ENCODE measurements around the gene CAVIN2.
"Not testable (repeated sequence)": the region's sequence is repeated elsewhere in the genome, so short reads cannot be mapped to it uniquely, and the experiment has no call there.

The CAVIN2 gene

GRCh38 chr2:191800874-191801273 is 46.0 kb downstream of the CAVIN2 start:
- DNase-seq, result no peak

DNA sequence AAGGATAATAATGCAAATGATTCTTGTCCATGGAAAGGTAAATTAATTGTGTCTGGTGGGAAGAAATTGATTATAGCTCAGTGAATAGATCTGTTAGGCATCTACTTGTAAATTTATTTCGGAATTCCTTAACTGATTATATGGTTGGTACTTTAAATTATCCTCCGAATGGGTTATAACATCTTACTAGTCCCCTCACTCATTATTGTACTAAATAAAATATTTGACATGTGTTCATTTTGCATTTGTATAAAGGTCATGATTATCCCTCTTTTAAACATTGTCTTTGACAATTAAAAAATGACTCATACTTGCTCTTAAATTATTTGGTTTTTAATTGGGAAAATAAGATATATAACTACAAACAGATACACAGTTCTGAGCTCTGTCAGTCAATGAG is 47.4 kb downstream of the CAVIN2 start:
- no peak for DNase-seq

DNA sequence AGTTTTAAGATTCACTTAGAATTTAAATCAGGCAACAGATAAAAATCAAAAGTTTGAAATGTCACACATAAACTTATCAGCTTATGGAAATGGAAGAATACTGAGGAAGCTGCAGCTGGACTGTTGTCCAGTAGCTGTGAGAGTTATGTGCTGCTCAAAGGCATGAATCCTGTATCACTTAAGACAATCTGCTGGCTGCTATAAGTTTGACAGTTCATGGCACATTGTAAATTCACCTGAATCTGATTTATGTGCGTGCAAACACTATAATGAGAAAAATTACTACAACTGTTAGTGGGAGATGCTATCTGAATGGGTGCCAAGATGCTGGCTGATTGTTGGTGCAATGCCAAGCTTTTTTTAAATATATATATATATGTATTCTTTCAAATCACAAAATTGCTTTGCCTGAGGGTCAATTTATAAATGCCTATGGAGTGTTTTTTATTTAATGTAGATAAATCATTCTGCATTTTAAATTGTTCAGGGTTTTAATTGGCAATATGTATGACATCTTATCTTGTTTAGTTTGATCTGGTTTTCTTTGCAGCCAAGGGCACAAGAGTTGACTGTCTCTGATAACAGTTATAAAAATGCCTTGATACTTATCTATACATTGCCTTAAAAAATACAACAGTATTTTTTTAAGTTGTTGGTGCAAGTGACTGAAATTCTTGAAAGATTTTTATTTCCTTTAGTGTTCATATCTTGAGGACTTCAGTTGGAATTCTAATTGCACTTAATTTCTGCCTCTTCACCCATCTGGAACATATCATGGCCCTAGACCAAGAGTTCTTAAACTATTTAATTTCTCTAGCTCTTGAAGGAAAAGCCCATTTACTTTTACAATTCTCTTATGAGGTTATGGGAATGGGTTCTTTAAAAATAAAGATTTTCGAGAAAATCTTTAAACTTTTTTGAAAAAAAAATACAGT is 48.7 kb downstream of the CAVIN2 start:
- DNase-seq, result no peak

DNA sequence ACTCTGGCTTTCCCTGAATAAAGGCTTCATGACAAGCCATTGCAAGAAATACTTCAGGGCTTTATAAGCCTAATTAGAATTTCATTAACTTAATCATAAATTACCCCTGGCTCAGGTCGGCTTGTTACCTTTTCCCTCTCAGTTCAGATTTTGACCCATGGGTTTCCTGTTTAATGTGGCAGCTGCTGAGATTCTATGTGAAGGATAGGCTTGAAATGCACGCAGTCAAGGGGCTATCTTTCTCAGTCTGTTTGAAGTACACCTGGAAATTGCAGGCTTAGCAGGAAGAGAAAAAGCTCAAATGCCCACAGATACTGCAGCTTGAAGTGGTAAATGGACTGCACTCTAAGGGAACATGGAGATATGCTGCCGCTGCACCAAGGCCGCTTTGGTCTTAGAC is 49.4 kb downstream of the CAVIN2 start:
- DNase-seq, result no peak

GRCh38 chr2:191795715-191796114 is 51.2 kb downstream of the CAVIN2 start:
- DNase-seq, result no peak

DNA sequence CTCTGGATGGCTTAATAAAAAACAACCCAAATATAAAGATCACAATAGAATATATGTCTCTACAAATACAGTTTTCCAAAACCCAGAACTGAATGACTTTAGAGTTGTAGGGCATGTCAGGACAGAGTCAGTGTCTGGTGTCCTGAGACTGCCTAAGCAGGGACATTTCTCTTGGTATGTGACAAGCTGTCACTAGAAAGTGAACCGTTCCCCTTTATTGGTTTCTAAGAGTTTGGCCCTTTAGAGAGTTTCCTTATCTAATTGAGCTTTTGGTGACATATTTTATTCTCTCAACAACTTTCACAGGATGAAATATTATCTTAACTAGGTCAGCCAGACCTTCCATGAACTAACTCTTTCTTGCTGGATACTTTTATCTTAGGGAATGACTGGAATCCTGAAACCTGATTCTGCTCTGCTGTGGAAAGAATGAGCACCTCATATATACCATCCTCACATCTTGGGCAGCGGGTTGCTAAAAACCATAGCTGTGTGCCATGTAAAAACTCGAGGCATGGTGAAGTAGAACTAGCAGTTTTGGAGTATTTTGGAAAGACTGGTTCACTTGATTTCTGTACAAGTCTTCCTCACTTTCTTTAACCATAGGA is 54.8 kb downstream of the CAVIN2 start:
- DNase-seq, result no peak

DNA sequence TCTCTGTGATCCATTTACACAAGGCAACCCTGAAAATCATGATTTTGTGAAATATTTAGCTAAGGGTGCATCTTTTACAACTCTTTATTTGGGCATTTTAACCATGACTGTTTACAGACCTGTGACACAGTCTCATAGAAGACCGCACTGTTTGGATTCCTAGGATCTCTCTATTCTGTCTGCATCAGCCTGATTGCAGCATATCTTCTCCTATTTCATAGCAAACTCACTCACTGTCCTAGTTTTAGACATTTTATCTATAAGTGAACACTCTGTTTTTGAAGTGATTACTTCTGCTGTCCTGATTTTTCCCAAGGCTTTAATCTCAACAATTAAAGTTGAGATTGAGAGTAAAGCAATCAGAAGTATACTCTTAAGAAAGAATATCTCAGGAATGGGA is 56.2 kb downstream of the CAVIN2 start:
- no peak for DNase-seq

DNA sequence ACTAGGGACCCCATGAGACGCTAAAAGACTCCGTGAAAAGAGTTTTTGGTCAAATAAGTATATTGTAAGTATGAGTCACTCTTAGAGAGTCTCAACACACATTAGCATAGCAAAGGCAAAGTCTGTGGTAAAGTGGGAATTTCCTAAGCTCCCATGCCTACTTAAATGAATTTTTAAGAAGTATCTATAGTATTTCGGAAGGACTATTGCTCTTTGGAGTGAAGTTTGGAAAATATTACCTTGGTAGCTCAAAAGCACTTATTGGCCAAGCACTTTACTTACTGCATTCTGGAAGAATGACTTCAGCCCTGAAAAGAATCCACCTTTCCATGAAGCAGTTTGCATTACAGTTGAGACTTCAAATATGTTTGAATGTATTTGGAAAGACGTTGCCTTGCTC is 57.1 kb downstream of the CAVIN2 start:
- DNase-seq, result no peak

GRCh38 chr2:191786694-191787093 is 60.2 kb downstream of the CAVIN2 start:
- no peak for DNase-seq

DNA sequence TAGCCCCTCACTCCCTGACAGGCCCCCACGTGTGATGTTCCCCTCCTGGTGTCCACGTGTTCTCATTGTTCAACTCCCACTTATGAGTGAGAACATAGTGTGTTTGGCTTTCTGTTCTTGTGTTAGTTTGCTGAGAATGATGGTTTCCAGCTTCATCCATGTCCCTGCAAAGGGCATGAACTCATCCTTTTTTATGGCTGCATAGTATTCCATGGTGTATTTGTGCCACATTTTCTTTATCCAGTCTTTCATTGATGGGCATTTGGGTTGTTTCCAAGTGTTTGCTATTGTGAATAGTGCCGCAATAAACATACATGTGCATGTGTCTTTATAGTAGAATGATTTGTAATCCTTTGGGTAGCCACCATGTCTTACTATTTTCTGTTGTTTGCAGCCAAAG is 61.2 kb downstream of the CAVIN2 start:
- DNase-seq, result not testable (repeated sequence)
